Activated T-helper 1 cell treated with Interleukin-2 at 50 U/mL for 16 hours (primary cell): ENCODE results near the gene ATCAY.
"Not testable (repeated sequence)": the region's sequence is repeated elsewhere in the genome, so short reads cannot be mapped to it uniquely, and the experiment has no call there.

Experiments used
- DNase-seq: peaks from one replicate; pipeline ENCODE4 v3.0.0-alpha.2; 2020; ENCODE audit warnings: low read depth

Gene ATCAY

DNA sequence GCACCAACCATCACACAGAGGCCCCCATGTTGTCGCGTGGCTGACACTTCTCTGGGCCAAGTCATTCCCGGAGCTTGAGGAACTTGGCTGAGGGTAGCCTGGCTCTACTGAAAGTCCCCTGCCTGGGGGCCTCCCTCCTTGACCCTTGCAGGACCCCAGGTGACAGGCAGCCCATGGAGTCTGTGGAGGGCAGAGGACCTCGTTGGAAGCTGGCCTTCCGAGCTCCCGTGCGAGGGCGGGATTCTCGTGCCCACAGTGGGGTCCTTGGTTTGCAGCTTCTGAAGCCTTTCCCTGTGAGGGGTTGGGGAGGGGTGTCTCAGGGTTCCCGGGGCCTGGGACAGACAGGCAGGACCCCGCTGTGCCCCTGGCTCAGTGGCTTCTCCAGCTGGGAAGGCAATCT lies 68.8 kb downstream of the ATCAY start:
- no peak for DNase-seq

DNA sequence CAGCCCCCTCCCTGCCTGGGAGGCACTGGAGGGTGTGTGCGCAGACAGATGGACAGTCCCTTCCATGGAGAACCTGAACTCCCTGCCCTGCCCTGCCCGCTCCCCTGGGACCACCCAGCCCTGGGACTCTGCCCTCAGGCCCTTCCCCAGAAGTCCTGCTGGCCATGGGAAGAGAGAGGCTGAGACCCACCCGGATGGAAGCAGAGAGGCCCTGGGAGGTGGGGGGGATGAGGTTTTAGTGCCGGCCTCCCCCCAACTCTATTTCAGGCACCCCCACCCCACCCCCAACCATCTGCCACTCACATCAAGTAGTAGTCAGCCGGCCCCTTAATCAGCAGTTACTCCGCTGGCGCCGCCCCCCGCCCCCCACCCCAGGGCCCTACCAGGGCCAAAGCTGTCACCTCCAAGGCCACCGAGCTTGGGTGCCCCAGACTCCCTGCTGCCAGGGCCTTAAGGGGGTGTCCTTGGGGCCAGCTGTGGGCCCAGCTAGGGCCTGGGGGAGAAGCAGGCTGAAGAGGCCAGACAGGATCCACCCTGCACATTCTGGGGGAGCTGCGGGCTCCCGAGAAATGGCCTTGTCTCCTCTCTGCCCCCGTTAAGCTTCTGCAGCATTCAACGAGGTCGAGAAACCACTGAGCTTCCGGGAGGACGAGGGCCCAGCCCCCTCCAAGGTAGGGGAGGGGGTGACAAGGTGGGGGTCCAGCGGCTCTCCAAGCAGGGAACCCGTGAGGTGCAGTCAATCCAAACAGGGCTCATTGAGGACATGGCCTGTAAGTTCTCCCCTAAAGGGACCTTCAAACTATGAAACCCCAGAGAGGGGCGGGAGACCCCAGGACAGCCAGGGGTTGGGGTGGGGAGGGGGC lies 69.7 kb downstream of the ATCAY start:
- DNase-seq: no peak

DNA sequence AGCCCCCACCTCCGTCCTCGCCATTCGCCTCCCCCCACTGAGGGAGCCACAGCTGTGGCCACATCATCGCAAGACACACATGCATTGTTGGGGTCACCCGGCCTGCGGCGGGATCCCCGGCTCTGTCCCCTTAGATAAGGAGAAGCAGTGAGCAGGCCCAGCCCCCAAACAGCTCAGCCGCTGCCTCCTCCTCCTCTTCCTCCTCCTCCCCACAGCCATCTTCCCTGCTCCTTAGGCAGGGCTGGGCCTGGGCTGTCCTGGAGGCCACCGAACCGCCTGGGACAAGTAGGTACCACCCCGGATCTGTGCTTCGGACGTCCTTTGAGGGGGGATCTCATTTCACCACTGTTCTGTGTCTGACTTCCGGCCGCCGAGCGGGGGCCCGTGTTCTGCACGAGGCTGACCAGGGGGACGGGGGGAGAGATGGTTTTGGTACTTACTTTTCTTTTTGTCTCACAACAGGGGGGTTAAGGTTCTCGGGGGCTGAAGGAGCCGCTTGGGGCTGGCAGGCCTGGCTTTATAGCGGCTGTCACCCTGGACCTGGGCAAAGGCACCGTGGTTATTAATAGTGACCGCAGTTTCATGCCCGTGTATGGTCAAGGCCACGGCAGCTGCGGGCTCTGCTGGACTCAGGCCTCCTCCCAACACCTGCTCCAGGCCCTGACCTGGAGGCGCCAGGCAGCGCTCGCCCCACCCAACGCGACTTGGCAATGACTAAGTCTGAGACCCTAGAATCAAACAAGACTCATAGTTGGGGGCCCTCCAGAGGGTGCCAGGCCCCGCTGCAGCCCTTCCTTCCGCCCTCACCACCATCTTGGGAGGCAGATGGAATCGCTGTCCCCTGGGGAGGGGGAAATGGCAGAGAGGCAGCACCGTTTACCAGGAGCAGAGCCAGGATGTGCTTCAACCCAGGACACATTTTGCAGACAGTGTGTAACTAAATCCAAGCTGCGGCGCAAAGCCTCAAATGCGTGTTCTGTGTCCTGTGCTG lies 70.7 kb downstream of the ATCAY start:
- DNase-seq: no peak

DNA sequence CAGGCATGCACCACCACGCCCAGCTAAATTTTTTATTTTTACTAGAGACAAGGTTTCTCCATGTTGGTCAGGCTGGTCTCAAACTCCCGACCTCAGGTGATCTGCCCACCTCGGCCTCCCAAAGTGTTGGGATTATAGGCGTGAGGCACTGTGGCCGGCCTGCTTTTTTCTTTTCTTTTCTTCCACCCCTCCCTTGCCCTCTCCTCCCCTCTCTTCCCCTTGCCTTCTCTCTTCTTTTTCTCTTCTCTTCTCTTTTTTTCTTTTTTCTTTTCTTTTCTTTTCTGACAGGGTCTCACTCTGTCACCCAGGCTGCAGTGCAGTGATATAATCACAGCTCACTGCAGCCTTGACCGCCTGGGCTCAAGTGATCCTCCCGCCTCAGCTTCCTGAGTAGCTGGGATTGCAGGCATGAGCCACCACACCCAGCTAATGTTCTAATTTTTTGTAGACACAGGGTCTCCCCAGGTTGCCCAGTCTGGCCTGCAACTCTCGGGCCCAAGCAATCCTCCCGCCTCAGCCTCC lies 72.3 kb downstream of the ATCAY start:
- DNase-seq: not testable (repeated sequence)

DNA sequence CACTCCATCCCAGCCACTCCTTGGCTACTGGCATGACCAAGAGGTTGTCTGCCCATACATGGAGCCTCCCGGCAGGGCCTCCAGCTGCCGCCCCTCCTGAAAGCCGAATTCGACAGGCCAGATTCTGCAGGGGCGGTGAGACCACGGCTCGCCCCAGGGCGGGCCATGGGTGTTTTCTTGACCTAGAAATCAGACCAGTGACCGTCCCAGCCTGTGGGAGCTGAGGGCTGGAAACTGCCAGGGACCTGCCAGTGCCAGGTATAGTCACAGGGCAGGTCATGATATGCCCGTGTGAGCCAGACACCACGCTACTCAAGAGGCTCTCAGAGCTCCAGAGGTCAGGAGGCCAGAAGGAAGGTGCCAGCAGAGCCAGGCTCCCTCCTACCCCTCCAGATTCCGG lies 73.6 kb downstream of the ATCAY start:
- DNase-seq: no peak

DNA sequence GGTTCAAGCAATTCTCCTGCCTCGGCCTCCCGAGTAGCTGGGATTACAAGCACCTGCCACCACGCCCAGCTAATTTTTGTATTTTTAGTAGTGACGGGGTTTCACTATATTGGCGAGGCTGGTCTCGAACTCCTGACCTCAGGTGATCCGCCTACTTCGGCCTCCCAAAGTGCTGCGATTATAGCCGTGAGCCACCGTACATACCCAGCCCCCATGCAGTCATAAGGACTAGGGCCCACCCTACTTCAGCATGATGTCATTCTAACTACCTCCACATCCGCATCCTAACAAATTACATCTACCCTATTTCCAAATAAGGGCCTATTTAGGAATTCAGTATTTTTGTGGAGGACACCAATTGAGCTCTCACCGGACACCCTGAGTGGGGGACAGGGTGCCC lies 74.8 kb downstream of the ATCAY start:
- not testable (repeated sequence) for DNase-seq

DNA sequence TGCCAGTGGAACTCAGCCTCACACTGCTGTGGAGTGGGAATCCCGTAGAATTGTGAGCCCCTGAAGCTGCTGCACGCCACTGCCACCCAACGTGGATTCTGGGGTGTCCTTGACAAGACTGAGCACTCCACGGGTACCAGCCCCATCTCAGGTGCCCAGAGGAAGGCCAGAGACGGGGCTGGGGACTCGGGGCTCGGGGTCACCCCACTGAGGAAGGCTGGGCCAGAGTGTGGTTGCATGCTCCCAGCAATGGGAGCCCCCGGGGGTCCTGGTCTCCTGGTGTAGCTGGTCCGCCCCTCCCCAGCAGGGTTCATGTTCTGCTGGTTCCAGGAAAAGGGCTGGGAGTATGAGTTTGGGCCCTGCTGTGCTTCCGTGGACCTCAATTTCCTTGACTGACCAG lies 75.2 kb downstream of the ATCAY start:
- no peak for DNase-seq

DNA sequence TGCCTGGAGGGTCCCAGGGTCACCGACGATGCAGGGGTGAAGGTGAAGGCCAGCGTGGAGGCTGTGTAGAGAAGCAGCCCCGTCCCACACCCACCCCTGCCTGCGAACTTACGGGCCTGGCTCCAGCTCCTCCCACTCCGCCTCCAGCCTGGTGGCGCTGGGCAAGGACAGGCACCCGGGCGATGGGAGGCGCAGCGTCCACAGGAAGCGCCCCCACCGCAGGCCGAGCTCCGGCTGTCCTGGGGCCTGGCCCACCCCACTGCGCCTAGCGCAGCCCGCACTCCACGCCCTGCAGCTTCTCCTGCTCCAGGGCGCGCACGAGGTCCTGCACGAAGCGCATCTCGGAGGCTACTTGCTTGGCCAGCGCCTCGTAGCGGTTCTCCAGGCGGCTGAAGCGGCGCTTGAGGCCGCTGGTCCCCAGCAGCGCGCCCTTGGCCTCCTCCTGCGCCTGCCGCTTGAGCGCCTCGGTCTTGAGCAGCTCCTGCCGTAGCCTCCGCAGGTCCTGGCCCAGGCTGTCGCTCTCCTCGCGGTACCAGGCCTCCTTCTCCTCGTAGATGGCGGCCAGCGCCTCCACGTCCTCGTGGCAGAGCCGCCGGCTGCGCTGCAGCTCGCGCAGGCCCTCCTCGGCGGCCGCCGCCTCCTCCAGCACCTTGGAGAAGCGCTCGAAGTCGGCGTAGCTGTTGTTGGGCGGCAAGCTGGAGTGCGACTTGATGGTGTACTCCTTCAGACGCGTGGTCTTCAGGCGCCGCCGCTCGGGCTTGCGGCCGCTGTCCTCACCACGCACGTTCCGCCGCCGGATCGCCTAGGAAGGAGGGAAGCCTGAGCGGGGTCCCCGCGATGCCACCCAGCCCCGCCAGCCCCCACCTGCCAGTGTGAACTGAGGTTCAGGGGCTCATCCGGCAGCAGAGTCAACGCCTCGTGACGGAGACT lies 78.6 kb downstream of the ATCAY start:
- no peak for DNase-seq

DNA sequence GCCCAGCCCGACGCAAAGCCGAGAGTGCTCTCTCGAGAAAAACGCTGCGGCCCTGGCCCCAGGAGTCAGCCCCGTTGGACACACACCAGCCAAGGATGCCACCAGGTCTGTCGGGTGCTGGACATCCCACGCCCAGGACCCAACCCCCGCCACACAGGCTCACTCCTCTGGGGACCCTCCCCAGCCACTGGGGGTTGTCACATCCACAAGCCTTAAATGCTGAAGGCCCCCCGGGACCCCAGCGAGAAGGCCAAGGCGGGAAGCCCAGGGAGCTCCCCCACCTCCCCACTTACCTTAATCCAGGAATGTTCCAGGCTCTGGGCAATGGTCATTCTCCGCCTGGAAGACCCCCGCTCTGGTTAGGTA lies 79.3 kb downstream of the ATCAY start:
- DNase-seq: no peak

DNA sequence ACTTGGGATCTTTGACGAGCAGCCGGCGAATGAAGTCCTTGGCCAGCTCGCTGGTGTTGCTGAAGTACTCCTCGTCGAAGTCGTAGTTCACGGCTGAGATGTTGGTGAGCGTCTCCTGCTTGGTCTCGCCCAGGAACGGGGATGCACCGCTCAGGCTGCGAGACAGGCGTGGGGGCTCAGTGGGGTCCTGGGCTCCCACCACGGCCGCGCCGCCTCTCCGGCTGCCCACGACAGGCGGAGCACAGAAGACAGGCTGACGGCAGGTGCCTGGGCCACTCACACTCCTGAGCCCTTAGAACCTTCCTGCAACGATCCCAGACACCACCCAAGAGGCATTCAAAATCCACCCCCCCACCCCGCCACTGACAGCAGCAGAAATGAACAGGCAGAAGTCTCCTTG lies 80.5 kb downstream of the ATCAY start:
- DNase-seq: no peak

DNA sequence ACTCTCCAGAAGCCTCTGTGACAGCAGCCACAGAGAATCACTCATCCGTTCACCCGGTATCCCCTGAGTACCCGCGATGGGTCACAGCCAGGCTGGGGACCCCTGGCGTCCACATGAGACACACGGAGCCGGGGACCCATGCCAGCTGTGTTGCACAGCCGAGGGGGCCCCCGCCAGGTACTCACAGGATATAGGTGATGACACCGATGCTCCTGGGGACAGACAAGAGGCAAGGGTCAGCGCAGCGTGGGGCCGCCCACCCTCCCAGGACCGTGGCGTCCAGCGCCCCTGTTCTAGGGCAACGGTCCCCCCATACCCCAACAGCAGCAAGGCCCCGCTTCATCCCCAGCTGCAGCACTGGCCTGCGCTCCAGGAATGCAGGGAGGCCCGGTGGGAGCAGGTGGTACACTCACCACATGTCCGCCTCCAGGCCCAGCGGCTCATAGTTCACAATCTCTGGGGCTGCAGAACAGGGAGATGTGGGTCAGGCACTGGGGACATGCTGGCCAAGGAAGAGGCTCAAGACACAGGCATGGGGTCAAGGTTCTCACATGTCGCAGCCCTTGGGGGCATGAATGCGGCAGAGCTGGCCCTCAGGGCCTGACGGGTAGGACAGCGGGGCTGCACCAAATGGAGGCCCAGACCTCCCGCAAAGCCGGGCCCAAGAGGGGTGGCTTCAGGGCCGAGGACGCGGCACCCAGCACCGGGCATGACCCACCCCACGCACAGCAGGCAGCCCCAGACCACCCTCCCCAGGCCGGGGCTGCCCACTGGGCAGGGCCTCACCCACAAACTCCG lies 83.2 kb downstream of the ATCAY start:
- DNase-seq: no peak

DNA sequence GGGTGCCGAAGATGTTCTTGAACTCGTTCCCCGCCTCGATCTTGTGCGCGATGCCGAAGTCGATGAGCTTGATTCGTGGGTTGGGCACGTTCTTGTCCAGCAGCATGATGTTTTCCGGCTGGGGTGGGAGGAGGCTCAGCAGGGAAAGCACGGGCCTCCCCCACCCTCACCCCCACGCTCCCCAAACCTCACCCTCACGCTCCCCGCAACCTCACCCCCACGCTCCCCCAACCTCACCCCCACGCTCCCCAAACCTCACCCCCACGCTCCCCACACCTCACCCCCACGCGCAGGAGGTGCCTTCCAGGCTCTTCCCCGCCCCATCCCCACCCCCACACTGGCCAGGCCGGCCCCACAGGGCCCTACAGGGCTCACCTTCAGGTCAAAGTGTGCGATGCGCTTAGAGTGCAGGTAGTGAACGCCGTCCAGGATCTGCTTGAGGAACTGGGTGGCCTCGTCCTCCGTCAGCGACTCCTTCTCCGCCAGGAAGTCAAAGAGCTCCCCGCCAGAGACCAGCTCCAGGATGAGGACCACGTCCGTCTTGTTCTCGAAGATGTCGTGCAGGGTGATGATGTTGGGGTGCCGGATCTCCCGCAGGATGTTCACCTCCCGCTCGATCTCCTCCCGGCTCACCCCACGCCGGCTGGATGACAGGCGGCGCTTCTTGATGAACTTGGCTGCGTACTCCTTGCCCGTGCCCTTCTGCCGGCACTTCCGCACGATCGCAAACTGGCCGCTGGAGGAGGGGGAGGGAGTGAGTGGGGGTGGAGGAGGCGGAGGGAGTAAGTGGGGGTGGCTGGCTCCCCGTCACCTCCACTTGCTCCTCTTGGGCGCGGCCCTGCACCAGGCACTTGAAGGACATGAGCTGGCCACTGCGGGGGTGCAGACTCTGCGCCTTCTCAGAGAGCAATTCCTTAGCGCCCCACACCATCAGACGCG lies 84.0 kb downstream of the ATCAY start:
- no peak for DNase-seq

DNA sequence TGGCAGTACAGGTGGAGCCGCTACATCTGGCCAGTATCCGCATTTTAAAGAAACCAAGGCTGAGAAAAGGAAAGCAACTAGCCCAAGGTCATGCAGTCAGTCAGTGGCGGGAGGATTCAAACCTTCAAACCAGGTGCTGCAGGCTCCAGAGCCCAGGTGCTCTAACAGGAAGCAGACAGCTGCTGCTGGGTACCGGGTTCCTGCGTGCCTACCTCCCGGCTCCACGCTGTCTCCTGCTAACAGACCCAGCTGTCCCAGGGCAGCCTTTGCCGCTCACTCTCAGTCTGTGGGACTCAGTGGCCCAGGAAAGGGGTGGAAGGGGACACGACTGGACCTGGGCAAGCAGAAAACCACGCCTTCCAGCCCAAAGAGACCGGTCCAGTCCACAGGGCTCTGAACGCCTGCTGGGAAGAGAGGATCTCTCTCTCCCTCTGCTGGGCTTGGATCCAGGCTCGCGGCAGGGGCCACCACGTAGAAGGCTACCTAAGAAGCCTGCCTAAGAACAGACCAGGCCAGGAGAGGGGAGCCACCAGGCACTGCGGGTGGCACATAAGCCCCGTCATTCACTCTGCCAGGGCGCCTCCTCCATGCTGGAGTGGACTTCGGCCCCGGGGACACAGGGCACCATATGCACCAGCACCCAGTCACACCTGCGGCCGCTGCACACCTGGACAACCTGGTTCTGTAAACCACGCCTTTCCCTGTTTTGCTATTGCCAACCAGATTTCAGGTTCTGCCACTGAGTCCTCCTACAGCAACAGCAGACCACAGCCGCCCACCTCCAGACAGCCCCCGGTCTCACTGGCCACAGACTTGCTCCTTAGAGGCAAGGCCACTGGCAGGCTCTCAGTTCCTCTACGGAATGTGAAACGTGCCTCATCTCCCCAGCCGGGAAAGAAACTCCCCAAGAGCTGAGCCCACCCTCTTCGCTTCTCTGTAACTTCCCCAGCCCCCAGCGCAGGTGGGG lies 85.8 kb downstream of the ATCAY start:
- no peak for DNase-seq

DNA sequence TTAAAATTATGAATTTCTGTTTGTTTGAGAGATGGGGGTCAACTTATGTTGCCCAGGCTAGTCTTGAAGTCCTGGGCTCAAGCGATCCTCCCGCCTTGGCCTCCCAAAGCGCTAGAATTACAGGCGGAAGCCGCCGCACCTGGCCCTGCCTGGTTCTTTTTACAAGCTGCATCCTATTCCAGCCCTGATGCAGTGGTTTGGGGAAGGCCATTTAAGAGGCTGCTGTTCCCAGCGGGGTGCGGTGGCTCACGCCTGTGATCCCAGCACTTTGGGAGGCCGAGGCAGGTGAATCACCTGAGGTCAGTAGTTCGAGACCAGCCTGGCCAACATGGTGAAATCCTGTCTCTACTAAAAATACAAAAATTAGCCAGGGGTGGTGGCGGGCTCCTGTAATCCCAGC lies 87.5 kb downstream of the ATCAY start:
- not testable (repeated sequence) for DNase-seq

DNA sequence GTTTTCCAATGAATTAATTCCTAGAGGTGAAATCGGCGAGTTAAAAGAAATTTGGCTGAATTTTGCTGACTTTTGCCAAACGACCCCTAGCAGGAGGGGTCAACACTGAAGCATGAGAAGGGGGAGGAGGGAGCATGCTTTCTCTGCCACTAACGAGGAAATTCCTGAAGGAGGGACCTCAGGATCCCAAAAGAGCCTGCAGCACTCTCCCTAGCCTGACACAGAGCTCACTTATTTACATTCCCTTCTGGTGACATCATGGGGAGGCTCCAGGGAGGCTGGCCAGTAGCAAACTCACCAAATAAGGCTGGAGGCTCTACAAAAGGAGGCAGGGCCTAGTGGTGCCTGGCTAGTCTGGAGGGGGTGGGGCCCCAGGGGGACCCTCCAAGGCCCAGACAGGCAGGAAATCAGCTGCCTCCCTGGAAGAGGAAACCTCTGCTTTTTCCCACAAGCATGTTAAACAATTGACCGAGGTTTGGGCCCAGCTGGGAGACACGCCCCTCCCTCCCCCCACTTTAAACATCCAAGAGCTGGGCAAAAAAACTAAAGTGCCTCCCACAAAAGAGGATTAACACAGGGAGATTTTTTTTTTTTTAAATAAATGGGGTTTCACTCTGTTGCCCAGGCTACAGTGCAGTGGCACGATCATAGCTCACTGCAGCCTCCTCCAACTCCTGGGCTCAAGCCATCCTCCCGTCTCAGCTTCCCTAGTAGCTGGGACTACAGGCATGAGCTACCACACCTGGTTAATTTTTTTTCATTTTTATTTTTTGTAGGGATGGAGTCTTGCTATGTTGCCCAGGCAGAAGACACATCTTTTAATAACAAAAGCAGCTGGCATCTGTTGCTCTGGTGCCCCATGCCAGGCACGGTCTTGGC lies 88.3 kb downstream of the ATCAY start:
- no peak for DNase-seq

DNA sequence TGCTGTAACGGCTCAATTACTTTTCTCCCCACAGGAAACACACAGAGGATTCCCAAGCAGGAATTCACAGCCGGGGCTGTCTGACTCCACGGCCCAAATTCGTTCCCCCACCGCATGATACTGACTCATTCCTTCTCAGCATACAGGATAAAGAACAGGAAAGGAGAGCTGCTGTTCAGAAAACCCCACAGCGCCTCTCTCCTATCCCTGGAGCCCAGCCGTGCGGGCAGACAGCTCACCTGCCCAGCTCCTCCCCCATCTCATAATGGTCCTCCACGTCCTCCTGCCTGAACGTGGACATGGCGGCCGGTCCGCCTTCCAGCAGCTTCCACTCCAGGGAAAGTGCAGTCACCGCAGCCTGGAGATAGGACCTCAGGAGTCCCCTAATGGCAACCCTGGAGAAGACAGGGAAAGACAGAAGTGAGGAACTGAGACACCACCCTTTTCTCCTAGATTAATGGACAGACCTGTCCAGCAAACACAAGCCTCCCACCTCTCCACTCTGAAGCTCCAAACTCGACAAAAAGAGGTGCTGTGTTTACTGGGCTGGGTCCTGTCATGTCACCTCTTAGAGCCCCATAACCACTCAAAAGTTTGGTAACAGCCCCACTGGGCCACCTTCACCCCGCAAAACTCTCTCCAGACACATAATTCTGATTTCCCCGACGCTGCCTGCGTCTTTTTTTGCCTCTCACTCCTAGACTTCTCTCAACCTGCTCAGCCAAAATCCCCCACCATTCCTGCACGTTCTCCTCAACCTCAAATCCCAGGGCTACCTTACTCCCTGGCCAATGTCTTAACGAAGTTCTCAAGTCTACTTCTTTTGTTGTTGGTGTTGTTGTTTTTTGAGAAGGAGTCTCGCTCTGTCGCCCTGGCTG lies 89.2 kb downstream of the ATCAY start:
- DNase-seq: no peak
